Measurements from ENCODE around the gene TNIP3.

DNA sequence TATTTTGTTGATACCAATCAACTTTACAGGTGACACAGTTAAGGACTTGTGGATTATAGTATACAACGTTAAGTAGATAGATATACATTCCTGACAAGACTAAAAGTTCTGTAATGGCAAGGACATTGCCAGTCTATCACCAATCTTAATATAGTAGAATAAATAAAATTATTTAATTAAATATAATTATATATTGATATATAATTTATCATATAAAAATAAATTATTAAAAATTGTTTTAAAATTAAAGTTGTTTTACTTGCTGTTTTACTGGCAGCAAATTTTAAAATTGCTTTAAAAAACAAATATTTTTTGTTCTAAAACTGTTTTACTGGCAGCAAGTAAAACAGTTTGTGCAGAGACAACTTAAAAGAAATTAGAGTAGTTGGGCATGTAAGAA is 18.7 kb downstream of the TNIP3 start:
- no peak for TF ChIP-seq CTCF (IDR thresholded peaks at IDR 0.05)
- TF ChIP-seq POLR2A (IDR thresholded peaks at IDR 0.05) = no peak
